B cell (primary cell): ENCODE results near the gene NCAM1. TPM values are rescaled to one million over a fixed set of nuclear protein-coding genes. Genes with fewer than 3 reads are reported as not detected.

Experiments used
- ATAC-seq: fragments of 200-7000 bp; cut with Tn5 transposase; one replicate; pipeline ENCODE4 v1.10.0; 2021; ENCODE audit warnings: low read depth, mild to moderate bottlenecking, moderate number of reproducible peaks, moderate library complexity
- CTCF ChIA-PET: fragments of 350-600 bp; sonication (Branson Sonifier 250); formaldehyde crosslinking; loops from one replicate; lab custom pipeline; 2021; ENCODE audit warnings: antibody characterized with exemption, inconsistent platforms; lab: Charles Lee
- POLR2A ChIA-PET: fragments of 350-600 bp; sonication (Branson Sonifier 250); formaldehyde crosslinking; loops from one replicate; lab custom pipeline; 2021; ENCODE audit warnings: antibody characterized with exemption; lab: Charles Lee
- DNase-seq: peaks from one replicate; pipeline ENCODE4 v3.0.0; 2013
- H2AFZ ChIP-seq: 2 replicates; pipeline ENCODE4 v1.6.1; 2012; ENCODE audit warnings: mild to moderate bottlenecking, low read depth, low read length; ENCODE audit not compliant: insufficient read depth, poor library complexity, severe bottlenecking
- H3K27ac ChIP-seq, 2 donors: 1 replicate in 1 of 2; 2 replicates in 1 of 2; pipeline ENCODE4 v1.5.1; 2012 to 2013; ENCODE audit warnings: low read length in 2 of 2, mild to moderate bottlenecking in 2 of 2, moderate library complexity in 1 of 2
- H3K27me3 ChIP-seq, 4 experiments: fragments of 200-600 bp in 1 of 4; sonication (generic) in 1 of 4; replicated peaks in 1 of 4; 1 replicate in 2 of 4; 2 replicates in 2 of 4; pipeline versions ENCODE4 v1.6.1 to v1.7.0; 2013 to 2016; ENCODE audit warnings: low read length in 3 of 4, mild to moderate bottlenecking in 2 of 4, mixed read lengths in 1 of 4, moderate library complexity in 1 of 4; ENCODE audit not compliant: insufficient read depth in 4 of 4, control insufficient read depth in 3 of 4; ENCODE audit errors: control extremely low read depth in 1 of 4
- H3K36me3 ChIP-seq, 2 experiments: replicated peaks in 1 of 2; 1 replicate in 1 of 2; 2 replicates in 1 of 2; pipeline versions ENCODE4 v1.6.1 to v1.7.1; 2013; ENCODE audit warnings: low read length in 1 of 2; ENCODE audit not compliant: insufficient read depth in 2 of 2, control insufficient read depth in 1 of 2; ENCODE audit errors: control extremely low read depth in 1 of 2, extremely low read depth in 1 of 2
- H3K4me1 ChIP-seq, 2 donors: fragments of 200-600 bp in 1 of 2; sonication (generic) in 1 of 2; 1 replicate in 1 of 2; 2 replicates in 1 of 2; pipeline versions ENCODE4 v1.5.1 to v1.6.1; 2013 to 2017; ENCODE audit warnings: low read length in 2 of 2; ENCODE audit not compliant: control insufficient read depth in 2 of 2, insufficient read depth in 2 of 2
- H3K4me2 ChIP-seq: replicated peaks from 2 replicates; pipeline ENCODE3; 2012; ENCODE audit warnings: mild to moderate bottlenecking, low read depth, low read length; ENCODE audit not compliant: poor library complexity, severe bottlenecking
- H3K4me3 ChIP-seq, 5 experiments: fragments of 200-600 bp in 1 of 5; sonication (generic) in 1 of 5; 1 replicate in 3 of 5; 2 replicates in 2 of 5; pipeline versions ENCODE4 v1.5.1 to v1.7.0; 2011 to 2016; ENCODE audit warnings: low read length in 4 of 5, mild to moderate bottlenecking in 4 of 5, low read depth in 2 of 5, control low read depth in 1 of 5, moderate library complexity in 1 of 5; ENCODE audit not compliant: insufficient read depth in 1 of 5; ENCODE audit errors: control extremely low read depth in 1 of 5, extremely low read depth in 1 of 5
- H3K79me2 ChIP-seq: fragments of 200-600 bp; sonication (generic); one replicate; pipeline ENCODE4 v1.6.0; 2016; ENCODE audit warnings: low read length; ENCODE audit not compliant: control insufficient read depth, insufficient read depth
- H3K9ac ChIP-seq: fragments of 200-600 bp; sonication (generic); 2 replicates; pipeline ENCODE4 v1.6.1; 2017; ENCODE audit warnings: mild to moderate bottlenecking, low read length, moderate library complexity
- H3K9me3 ChIP-seq, 3 donors: one replicate each; pipeline versions ENCODE4 v1.6.1 to v1.7.1; 2013; ENCODE audit warnings: low read length in 2 of 3; ENCODE audit not compliant: control insufficient read depth in 2 of 3, insufficient read depth in 1 of 3; ENCODE audit errors: control extremely low read depth in 1 of 3
- H4K20me1 ChIP-seq: 2 replicates; pipeline ENCODE4 v1.6.0; 2012; ENCODE audit warnings: mild to moderate bottlenecking, low read length; ENCODE audit not compliant: insufficient read depth, control insufficient read depth, poor library complexity, severe bottlenecking
- H3K27ac Mint-ChIP-seq: one replicate; pipeline ENCODE4 v1.8.0; 2021; ENCODE audit warnings: mixed read lengths
- H3K27me3 Mint-ChIP-seq: one replicate; pipeline ENCODE4 v1.8.0; 2021; ENCODE audit warnings: mixed read lengths
- H3K4me1 Mint-ChIP-seq: one replicate; pipeline ENCODE4 v1.8.0; 2021; ENCODE audit warnings: mixed read lengths
- H3K4me3 Mint-ChIP-seq: one replicate; pipeline ENCODE4 v1.8.0; 2021; ENCODE audit warnings: mixed read lengths
- H3K9me3 Mint-ChIP-seq: one replicate; pipeline ENCODE4 v1.8.0; 2022; ENCODE audit warnings: mixed read lengths; ENCODE audit not compliant: insufficient read depth
- CTCF ChIP-seq: fragments of 200-600 bp; IDR thresholded peaks from one replicate; pipeline ENCODE4 v1.8.0; 2022; ENCODE audit warnings: antibody characterized with exemption, mild to moderate bottlenecking
- EZH2 ChIP-seq: IDR thresholded peaks from 2 replicates; pipeline ENCODE4 v1.6.1; 2012; ENCODE audit warnings: borderline replicate concordance, low read depth, mild to moderate bottlenecking, moderate library complexity, low read length; ENCODE audit not compliant: insufficient read depth, poor library complexity, severe bottlenecking
- WGBS: methylation state at CpG from one replicate; pipeline ENCODE4 v1.1.5; 2013; ENCODE audit warnings: missing lambda C conversion rate; ENCODE audit not compliant: insufficient coverage; 5-methylcytosine and 5-hydroxymethylcytosine counted together
- intact Hi-C: fragments of 100-400 bp; cut with micrococcal nuclease; formaldehyde crosslinking; loops from one replicate; pipeline ENCODE4 v1.10.0; 2022
- polyA plus RNA-seq: library from polyadenylated mRNA; depleted of rRNA; stranded (reverse); fragments of >200 nt; gene quantifications from 2 replicates; pipeline ENCODE4 v1.2.3, GENCODE V29; 2012
- total RNA-seq, 2 donors: library from RNA; stranded (reverse); fragments of 120-200 nt in 1 of 2; gene quantifications; 1 replicate in 1 of 2; 2 replicates in 1 of 2; pipeline versions ENCODE4 v1.2.3 to v1.2.4, GENCODE V29; 2013 to 2022

Gene NCAM1
- total and polyA plus RNA-seq, 2 donors (not counting 1 experiment from before 2014, with no cell fraction given): 0.37 TPM; not detected in 1

GRCh38 chr11:113193016-113193415 is 231.8 kb downstream of the NCAM1 start:
- no peak for TF ChIP-seq EZH2
- no peak for TF ChIP-seq CTCF
- H3K9me3 ChIP-seq: no peaks in the 10 kb centered on the region
- WGBS: 96% methylated on average over 7 of the region's 7 CpGs
- H3K79me2 ChIP-seq: no peaks in the 10 kb centered on the region
- ChIA-PET CTCF (no interaction called here), POLR2A (no interaction called here)
- DNase-seq: no peak
- Mint-ChIP-seq H3K4me3 (no peak overlapping the region), H3K27ac (no peak overlapping the region), H3K27me3 (peaks cover 21% of the 10 kb centered on the region), H3K9me3 (no peaks in the 10 kb centered on the region), H3K4me1 (peaks cover 9% of the 10 kb centered on the region)
- no peaks in the 10 kb centered on the region for H3K36me3 ChIP-seq
- no peak overlapping the region for H3K27ac ChIP-seq
- peaks cover 0 to 6% of the 10 kb centered on the region in 2 donors for H3K4me1 ChIP-seq
- intact Hi-C loops: no loop called here
- no peak overlapping the region for H3K4me3 ChIP-seq
- H3K9ac ChIP-seq: no peak overlapping the region
- peaks cover 0 to 13% (median 1%) of the 10 kb centered on the region in 4 experiments for H3K27me3 ChIP-seq
- no peak overlapping the region for H3K4me2 ChIP-seq
- H4K20me1 ChIP-seq: no peaks in the 10 kb centered on the region
- no peak for ATAC-seq
- no peak overlapping the region for H2AFZ ChIP-seq

- WGBS: 100% methylated on average over 1 of the region's 5 CpGs
- ATAC-seq (no peak), DNase-seq (no peak)
- TF ChIP-seq EZH2 (no peak), CTCF (no peak)
- no peaks in the 10 kb centered on the region for H3K79me2 ChIP-seq
- H3K4me2 ChIP-seq: no peak overlapping the region
- H3K27ac ChIP-seq: no peak overlapping the region
- H3K9me3 Mint-ChIP-seq: no peaks in the 10 kb centered on the region
- H4K20me1 ChIP-seq: no peaks in the 10 kb centered on the region
- ChIA-PET CTCF (no interaction called here), POLR2A (no interaction called here)
- H3K4me3 ChIP-seq: no peak overlapping the region
- H3K36me3 ChIP-seq: no peaks in the 10 kb centered on the region
- H3K9ac ChIP-seq: no peak overlapping the region
- H3K27me3 ChIP-seq: peaks cover 0 to 10% (median 1%) of the 10 kb centered on the region in 4 experiments
- no peaks in the 10 kb centered on the region for H3K4me1 Mint-ChIP-seq
- H3K27ac Mint-ChIP-seq: no peak overlapping the region
- no peak overlapping the region for H2AFZ ChIP-seq
- no peak overlapping the region for H3K4me3 Mint-ChIP-seq
- H3K27me3 Mint-ChIP-seq: peaks cover 25% of the 10 kb centered on the region
- H3K9me3 ChIP-seq: no peaks in the 10 kb centered on the region
- H3K4me1 ChIP-seq: peaks cover 0 to under 1% of the 10 kb centered on the region in 2 donors
- intact Hi-C loops: no loop called here
These were observed 232.7 kb downstream of the NCAM1 start for GRCh38 chr11:113193946-113194345.
